HG03520 (cell line): ENCODE results near the gene MACIR.

ENCODE experiments used
- ATAC-seq: cut with Tn5 transposase; IDR thresholded peaks from one replicate; pipeline ENCODE4 v1.9.1; 2021; ENCODE audit warnings: mild to moderate bottlenecking, moderate library complexity; ENCODE audit not compliant: unreplicated experiment

The MACIR gene

GRCh38 chr5:103244398-103244797 is 14.2 kb upstream of the MACIR start:
- peak; percentile 50 for ATAC-seq

GRCh38 chr5:103245761-103246160 is 12.8 kb upstream of the MACIR start:
- ATAC-seq = no peak

GRCh38 chr5:103247118-103247517 is 11.4 kb upstream of the MACIR start:
- no peak for ATAC-seq

GRCh38 chr5:103249068-103249467 is 9.5 kb upstream of the MACIR start:
- no peak for ATAC-seq

GRCh38 chr5:103254921-103255320 is 3.6 kb upstream of the MACIR start:
- no peak for ATAC-seq

- no peak for ATAC-seq
These were observed 2.9 kb upstream of the MACIR start for GRCh38 chr5:103255691-103256090.

- ATAC-seq = no peak
These were observed 2.4 kb upstream of the MACIR start for GRCh38 chr5:103256178-103256577.

- ATAC-seq = peak; percentile 33
These were observed 568 bp downstream of the MACIR start for GRCh38 chr5:103258957-103259704.

- ATAC-seq = no peak
These were observed 1.3 kb downstream of the MACIR start for GRCh38 chr5:103259705-103260355.

- ATAC-seq = peak; percentile 29
These were observed 2.4 kb downstream of the MACIR start for GRCh38 chr5:103260951-103261350.

- no peak for ATAC-seq
These were observed 3.9 kb downstream of the MACIR start for GRCh38 chr5:103262422-103262871.

- no peak for ATAC-seq
These were observed 4.5 kb downstream of the MACIR start for GRCh38 chr5:103263054-103263453.

- no peak for ATAC-seq
These were observed 5.9 kb downstream of the MACIR start for GRCh38 chr5:103264508-103264907.

- no peak for ATAC-seq
These were observed 12.0 kb downstream of the MACIR start for GRCh38 chr5:103270581-103270980.

GRCh38 chr5:103271570-103272289 is 13.2 kb downstream of the MACIR start:
- ATAC-seq = no peak

GRCh38 chr5:103272377-103272776 is 13.8 kb downstream of the MACIR start:
- no peak for ATAC-seq

- no peak for ATAC-seq
These were observed 15.4 kb downstream of the MACIR start for GRCh38 chr5:103273952-103274351.

GRCh38 chr5:103275851-103276250 is 17.3 kb downstream of the MACIR start:
- no peak for ATAC-seq

GRCh38 chr5:103280967-103281366 is 22.4 kb downstream of the MACIR start:
- no peak for ATAC-seq

GRCh38 chr5:103283120-103283519 is 24.6 kb downstream of the MACIR start:
- ATAC-seq = no peak

- ATAC-seq = no peak
These were observed 25.3 kb downstream of the MACIR start for GRCh38 chr5:103283869-103284268.

- no peak for ATAC-seq
These were observed 28.1 kb downstream of the MACIR start for GRCh38 chr5:103286622-103287021.
